Muscle layer of duodenum (tissue), 2 donors: ENCODE measurements around the gene MBNL3.
"Not testable (repeated sequence)": the region's sequence is repeated elsewhere in the genome, so short reads cannot be mapped to it uniquely, and the experiment has no call there.

Experiments
- H3K27ac ChIP-seq: one replicate; pipeline ENCODE4 v1.7.0; 2013; ENCODE audit warnings: mild to moderate bottlenecking, low read length
- H3K27me3 ChIP-seq: one replicate; pipeline ENCODE4 v1.7.0; 2013; ENCODE audit warnings: low read depth, mild to moderate bottlenecking, control low read depth, low read length
- H3K36me3 ChIP-seq, 2 donors: one replicate each; pipeline ENCODE4 v1.7.0; 2013; ENCODE audit warnings: low read length in 2 of 2, control low read depth in 1 of 2, mild to moderate bottlenecking in 1 of 2; ENCODE audit not compliant: insufficient read depth in 2 of 2, control insufficient read depth in 1 of 2
- H3K4me1 ChIP-seq, 2 donors: one replicate each; pipeline ENCODE4 v1.7.0; 2013; ENCODE audit warnings: low read length in 2 of 2, mild to moderate bottlenecking in 2 of 2, control low read depth in 1 of 2, moderate library complexity in 1 of 2; ENCODE audit not compliant: insufficient read depth in 2 of 2, control insufficient read depth in 1 of 2
- H3K4me3 ChIP-seq, 2 donors: one replicate each; pipeline ENCODE4 v1.7.0; 2013; ENCODE audit warnings: low read length in 2 of 2, low read depth in 1 of 2, mild to moderate bottlenecking in 1 of 2
- H3K9me3 ChIP-seq, 2 donors: one replicate each; pipeline ENCODE4 v1.7.0; 2013; ENCODE audit warnings: low read length in 2 of 2, control low read depth in 1 of 2, mild to moderate bottlenecking in 1 of 2; ENCODE audit not compliant: control insufficient read depth in 1 of 2
- donor health status: healthy.

The MBNL3 gene

DNA sequence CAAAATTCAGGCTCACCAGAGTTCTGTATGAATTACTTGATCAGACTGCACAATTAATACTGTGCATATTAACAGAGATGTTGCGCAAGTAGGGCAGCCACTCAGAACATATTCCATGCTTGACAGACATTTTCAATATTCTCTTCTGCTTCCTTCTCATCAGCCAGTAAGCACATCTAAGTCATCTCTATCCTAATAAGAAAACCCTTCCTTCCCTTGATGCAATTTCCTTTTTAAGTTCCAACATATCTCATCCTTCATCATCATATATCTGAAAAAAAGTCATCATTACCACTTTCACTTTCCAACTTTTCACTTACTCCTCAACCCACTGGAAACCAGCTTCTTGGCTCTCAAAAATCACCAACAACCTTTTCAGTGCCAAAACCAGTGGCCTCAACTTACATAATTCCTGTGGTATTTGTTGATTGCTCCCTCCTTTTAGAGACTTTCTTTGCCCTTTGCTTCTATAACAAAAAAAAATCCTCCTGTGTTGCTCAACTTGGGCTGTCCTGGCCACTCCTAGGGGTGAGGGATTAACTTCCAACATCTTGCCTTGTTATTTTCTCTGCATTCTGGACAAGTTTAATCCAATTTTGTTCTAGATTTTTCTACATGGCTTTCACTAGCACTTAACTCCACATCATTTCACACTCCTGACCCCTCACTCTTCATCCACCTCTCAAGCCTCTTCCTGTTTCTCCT, 14.1 kb downstream of the MBNL3 start:
- H3K4me3 ChIP-seq, result no peak overlapping the region
- no peak overlapping the region for H3K27ac ChIP-seq
- H3K4me1 ChIP-seq, result no peaks in the 10 kb centered on the region
- H3K36me3 ChIP-seq, result no peaks in the 10 kb centered on the region
- no peaks in the 10 kb centered on the region for H3K27me3 ChIP-seq
- no peaks in the 10 kb centered on the region for H3K9me3 ChIP-seq

DNA sequence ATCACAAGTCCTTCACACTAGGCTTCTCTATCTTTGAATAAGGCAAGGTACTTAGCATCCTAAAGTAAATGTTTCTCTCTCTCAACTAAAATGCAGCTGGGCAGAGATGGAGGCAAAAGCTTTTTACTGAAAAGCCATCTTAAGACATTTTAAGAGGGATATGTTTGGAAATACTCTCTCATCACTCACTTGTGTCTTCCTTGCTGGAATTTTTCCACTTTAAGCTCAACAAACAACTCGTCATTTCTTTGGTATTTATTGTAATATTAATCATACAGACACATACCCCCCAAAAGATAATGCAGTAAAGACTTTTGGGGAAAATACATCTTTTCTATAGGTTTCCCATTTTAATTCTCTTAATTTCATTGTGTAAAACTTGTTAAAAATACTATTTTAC, 16.4 kb downstream of the MBNL3 start:
- Histone ChIP-seq H3K36me3 (no peaks in the 10 kb centered on the region), H3K27ac (no peak overlapping the region), H3K4me3 (no peak overlapping the region), H3K27me3 (no peaks in the 10 kb centered on the region), H3K4me1 (no peaks in the 10 kb centered on the region), H3K9me3 (no peaks in the 10 kb centered on the region)

DNA sequence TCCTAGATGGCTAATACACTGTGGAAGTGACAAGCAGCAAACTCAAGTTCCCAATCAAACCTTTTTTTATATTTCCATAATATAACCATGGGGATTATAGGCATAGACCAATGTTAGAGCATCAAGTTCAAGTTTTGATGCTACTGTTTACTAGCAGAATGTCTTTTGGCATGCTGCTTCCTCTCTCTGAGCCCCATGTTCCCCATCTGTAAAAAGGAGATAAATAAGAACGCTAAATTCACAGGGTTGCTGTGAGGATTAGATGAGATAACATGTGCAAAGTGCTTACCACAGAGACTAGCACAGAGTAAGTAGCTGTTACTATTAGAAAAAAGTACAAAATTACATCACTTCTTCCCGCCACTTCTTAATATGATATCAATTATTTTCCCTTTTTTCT, 18.0 kb downstream of the MBNL3 start:
- H3K27me3 ChIP-seq, result no peaks in the 10 kb centered on the region
- H3K27ac ChIP-seq, result no peak overlapping the region
- H3K4me3 ChIP-seq, result no peak overlapping the region
- H3K9me3 ChIP-seq, result no peaks in the 10 kb centered on the region
- H3K36me3 ChIP-seq, result no peaks in the 10 kb centered on the region
- H3K4me1 ChIP-seq, result no peaks in the 10 kb centered on the region

DNA sequence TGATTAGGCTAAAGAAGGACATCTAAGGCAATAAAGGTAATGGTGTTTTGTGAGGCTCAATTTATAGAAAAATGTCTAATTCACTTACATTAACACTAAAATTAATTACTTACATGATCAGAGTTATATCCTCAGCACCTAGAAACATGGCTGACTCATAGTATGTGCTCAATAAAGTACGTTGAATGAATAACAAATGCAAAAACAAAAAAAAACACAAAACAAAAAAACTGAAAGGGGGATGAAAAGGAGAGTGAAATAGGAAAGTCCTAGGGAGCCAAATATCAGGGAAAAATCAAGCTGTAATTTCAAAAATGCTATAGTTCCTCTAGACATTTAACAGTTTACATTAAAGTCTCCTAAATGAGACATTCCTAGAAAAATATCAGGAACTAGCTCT, 18.7 kb downstream of the MBNL3 start:
- H3K27me3 ChIP-seq, result no peaks in the 10 kb centered on the region
- no peak overlapping the region for H3K27ac ChIP-seq
- no peaks in the 10 kb centered on the region for H3K4me1 ChIP-seq
- no peaks in the 10 kb centered on the region for H3K36me3 ChIP-seq
- no peaks in the 10 kb centered on the region for H3K9me3 ChIP-seq
- no peak overlapping the region for H3K4me3 ChIP-seq

DNA sequence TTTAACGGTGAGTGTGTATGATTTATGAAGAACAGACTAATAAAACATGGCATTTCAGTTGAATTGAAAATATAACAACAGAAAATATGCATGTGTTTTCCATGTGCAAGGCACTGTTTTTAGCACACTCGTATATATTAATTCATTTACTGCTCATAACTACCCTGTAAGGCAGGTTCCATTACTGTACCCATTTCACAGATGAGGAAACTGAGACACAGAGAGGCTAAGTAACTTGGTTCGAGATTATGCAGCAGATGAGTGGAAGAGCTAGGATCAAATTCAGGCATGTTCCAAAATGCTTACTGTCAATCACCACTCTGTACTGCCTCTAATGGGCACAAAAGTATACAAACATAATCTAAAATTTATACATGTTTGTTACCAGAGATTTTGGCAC, 20.4 kb downstream of the MBNL3 start:
- H3K36me3 ChIP-seq, result no peaks in the 10 kb centered on the region
- no peak overlapping the region for H3K27ac ChIP-seq
- no peak overlapping the region for H3K4me3 ChIP-seq
- H3K27me3 ChIP-seq, result no peaks in the 10 kb centered on the region
- H3K4me1 ChIP-seq, result no peaks in the 10 kb centered on the region
- H3K9me3 ChIP-seq, result no peaks in the 10 kb centered on the region

DNA sequence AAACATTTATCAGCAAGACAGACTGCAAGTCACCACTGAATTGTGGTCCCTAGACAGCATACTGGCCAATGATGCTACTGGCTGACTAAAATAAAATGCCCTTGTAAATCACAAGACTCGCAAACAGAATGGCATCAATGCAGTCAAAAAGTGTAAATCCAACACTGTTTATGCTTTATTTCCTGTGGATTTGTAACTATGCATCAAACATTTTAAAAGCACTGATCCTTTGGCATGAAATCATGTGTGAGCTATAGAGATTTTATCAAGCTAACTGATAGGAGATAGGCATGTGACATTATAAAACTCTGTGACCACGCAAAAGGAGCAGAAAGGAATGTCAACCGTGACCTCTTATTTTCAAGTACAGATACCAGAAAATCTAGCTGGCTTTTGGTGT, 20.8 kb downstream of the MBNL3 start:
- Histone ChIP-seq H3K27me3 (no peaks in the 10 kb centered on the region), H3K4me1 (no peaks in the 10 kb centered on the region), H3K36me3 (no peaks in the 10 kb centered on the region), H3K27ac (no peak overlapping the region), H3K9me3 (no peaks in the 10 kb centered on the region), H3K4me3 (no peak overlapping the region)

DNA sequence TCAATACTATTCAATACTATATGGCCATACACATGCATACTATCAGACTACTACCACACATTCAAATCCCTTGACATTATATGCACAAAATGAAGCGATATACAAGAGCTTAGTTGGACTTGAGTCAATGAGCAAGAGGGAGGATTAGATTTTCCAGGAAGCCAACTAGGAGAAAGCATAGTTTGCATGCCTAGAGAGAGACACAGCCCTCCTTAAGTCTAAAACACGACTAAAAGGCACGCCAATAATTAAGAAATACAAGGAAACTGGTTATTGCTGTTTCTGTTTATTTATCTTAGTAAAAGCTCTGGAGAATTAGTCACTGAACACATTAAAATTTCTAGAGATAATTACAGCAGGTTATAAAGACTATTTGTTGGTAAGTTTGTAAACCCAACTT, 21.8 kb downstream of the MBNL3 start:
- Histone ChIP-seq H3K4me3 (no peak overlapping the region), H3K4me1 (no peaks in the 10 kb centered on the region), H3K27ac (no peak overlapping the region), H3K27me3 (no peaks in the 10 kb centered on the region), H3K9me3 (no peaks in the 10 kb centered on the region), H3K36me3 (no peaks in the 10 kb centered on the region)

DNA sequence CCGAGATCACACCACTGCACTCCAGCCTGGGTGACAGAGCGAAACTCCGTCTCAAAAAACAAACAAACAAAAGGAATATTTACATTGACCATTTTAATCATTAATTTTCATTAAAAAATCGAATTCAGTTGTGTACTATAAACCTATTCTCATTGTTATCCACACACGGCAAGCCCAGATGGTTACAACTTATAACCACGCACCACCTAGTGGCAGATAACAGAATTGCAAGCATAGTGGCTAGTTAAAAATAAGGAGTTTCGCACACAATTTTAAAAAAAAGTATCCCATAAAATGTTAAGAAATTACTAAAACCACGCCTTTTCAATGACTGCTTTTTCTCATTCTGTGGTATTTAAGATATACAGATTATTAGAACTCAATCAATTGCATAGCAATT, 25.4 kb downstream of the MBNL3 start:
- no peaks in the 10 kb centered on the region for H3K4me1 ChIP-seq
- no peak overlapping the region for H3K4me3 ChIP-seq
- H3K27me3 ChIP-seq, result no peaks in the 10 kb centered on the region
- H3K9me3 ChIP-seq, result no peaks in the 10 kb centered on the region
- no peak overlapping the region for H3K27ac ChIP-seq
- H3K36me3 ChIP-seq, result no peaks in the 10 kb centered on the region

DNA sequence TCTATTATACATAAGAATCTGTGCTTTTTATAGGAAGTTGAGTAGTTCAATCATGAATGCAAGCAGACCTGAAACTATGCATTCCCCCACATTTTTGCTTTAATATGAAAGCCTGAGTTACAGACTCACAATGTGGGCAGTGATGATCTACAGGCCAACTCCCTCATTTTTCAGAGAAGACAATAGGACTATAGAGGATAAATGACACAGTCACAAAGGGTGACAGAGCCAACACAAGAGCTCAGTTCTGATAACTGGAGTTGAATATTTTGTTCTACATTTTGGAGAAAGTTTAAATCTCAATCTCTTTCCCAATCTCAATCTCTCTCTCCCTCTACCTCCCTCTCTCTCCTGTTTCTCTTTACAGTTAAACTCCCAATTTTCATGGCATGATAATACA, 27.0 kb downstream of the MBNL3 start:
- Histone ChIP-seq H3K36me3 (no peaks in the 10 kb centered on the region), H3K4me1 (no peaks in the 10 kb centered on the region), H3K9me3 (no peaks in the 10 kb centered on the region), H3K27me3 (no peaks in the 10 kb centered on the region), H3K4me3 (no peak overlapping the region), H3K27ac (no peak overlapping the region)

DNA sequence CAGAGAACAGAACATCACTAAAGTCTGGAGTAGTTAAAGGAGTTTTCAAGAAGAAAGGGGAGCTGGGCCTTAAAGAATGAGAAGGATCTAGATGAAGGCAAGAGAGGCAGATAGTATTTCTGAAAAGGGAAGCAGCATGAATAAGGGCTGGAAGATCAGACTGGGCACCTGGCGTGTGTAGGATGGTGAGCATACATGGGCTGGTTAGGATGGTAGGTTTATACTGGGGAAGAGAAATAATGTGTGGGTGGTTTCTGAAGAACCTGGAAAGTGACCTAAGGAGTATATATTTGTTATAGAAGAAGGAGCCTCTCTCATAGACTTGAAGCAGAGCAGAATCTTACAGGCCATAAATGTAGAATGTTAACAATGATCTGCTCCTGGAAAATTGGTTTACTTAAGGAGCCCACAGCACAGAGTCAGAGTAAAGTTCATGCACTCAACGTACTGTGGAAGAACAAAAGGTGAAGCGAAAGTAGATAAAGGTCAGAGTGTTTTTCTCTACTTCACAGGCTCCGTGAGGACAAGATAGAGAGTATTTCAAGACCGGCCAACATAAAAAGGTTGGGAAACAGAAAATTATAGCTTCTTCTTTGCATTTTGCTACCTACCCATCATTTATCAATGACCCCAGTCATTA, 35.8 kb downstream of the MBNL3 start:
- no peaks in the 10 kb centered on the region for H3K4me1 ChIP-seq
- H3K27ac ChIP-seq, result no peak overlapping the region

DNA sequence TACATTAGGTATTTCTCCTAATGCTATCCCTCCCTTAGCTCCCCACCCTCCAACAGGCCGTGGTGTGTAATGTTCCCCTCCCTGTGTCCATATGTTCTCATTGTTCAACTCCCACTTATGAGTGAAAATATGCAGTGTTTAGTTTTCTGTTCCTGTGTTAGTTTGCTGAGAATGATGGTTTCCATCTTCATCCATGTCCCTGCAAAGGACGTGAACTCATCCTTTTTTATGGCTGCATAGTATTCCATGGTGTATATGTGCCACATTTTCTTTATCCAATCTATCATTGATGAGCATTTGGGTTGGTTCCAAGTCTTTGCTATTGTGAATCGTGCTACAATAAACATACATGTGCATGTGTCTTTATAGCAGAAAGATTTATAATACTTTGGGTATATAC, 42.9 kb downstream of the MBNL3 start:
- not testable (repeated sequence) for H3K4me1 ChIP-seq, H3K27ac ChIP-seq, H3K36me3 ChIP-seq, H3K9me3 ChIP-seq, H3K4me3 ChIP-seq, H3K27me3 ChIP-seq

More for the DNA sequence above, 35.8 kb downstream of the MBNL3 start:
- no peaks in the 10 kb centered on the region for H3K9me3 ChIP-seq
- H3K36me3 ChIP-seq, result no peaks in the 10 kb centered on the region
- H3K4me3 ChIP-seq, result no peak overlapping the region
- no peaks in the 10 kb centered on the region for H3K27me3 ChIP-seq

DNA sequence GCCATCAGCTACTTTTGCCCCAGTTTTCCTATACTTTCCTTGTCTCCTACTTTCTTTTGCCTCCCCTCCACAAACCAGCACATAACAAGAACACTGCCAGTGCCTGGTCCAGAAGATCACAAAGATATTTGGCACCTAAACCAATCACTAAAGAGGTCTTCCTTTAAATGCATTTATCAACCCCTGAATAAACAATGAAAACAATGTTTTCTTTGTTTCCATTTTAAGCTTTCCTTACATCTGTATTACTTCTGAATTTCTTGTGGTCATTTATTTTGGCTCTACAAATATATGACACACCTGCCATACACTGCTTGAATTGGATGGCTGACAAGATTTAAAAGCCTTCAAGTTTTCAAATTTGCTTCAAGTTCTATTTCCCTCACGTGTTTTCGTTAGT, 43.9 kb downstream of the MBNL3 start:
- no peak overlapping the region for H3K4me3 ChIP-seq
- no peaks in the 10 kb centered on the region for H3K36me3 ChIP-seq
- H3K27ac ChIP-seq, result no peak overlapping the region
- H3K4me1 ChIP-seq, result no peaks in the 10 kb centered on the region
- no peaks in the 10 kb centered on the region for H3K27me3 ChIP-seq
- no peaks in the 10 kb centered on the region for H3K9me3 ChIP-seq
